Effector CD8-positive, alpha-beta T cell (primary cell): Measurements from ENCODE around the gene FAF2.
A peak's percentile ranks its signal among the peaks of the same experiment; 100 is the strongest.

Experiments
- DNase-seq: peaks from one replicate; lab custom pipeline; 2025; lab: John Stamatoyannopoulos, UW

Gene FAF2

GRCh38 chr5:176501333-176501732 lies 53.1 kb downstream of the FAF2 start:
- DNase-seq: no peak

DNA sequence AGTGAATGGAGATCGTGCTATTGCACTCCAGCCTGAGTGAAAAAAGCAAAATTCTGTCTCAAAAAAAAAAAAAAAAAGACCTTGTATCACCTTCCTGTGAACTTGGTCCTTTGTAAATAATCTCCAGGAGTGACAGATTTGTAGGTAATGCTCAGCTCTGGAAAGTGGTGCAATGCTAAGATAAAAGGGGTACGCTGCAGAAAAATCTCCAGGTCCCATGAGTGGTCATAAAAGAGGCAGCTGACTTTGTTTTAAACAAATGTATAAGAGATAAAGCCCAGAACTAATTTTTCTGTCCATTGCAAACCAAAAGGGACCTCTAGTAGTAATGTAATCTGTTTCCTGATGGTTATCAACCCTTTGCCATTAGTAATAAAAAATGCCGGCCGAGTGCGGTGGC lies 55.3 kb downstream of the FAF2 start:
- no peak for DNase-seq

DNA sequence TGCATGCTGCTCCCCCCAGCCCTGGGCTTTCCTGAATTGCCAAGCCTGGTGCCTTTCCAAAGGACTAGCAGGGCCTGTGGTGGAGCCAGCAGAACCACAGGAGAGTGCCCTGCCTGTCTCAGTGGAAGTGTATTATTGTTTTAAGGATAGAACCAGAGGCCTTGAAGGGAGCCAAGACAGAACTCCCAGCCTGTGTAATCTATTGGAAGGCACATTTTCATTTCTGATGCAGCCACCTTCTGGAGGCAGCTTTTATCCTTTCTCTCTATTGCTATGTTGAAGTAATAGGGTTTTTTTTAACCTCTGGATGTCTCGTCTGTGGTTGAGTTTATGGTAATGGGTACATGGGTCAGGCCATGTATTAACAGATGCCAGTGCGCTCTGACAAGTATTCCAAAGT lies 59.7 kb downstream of the FAF2 start:
- DNase-seq: no peak

- no peak for DNase-seq
These were observed 60.4 kb downstream of the FAF2 start for GRCh38 chr5:176508603-176509002.

- DNase-seq: no peak
These were observed 65.6 kb downstream of the FAF2 start for GRCh38 chr5:176513788-176514187.

GRCh38 chr5:176514244-176514950 lies 66.2 kb downstream of the FAF2 start:
- DNase-seq: no peak

DNA sequence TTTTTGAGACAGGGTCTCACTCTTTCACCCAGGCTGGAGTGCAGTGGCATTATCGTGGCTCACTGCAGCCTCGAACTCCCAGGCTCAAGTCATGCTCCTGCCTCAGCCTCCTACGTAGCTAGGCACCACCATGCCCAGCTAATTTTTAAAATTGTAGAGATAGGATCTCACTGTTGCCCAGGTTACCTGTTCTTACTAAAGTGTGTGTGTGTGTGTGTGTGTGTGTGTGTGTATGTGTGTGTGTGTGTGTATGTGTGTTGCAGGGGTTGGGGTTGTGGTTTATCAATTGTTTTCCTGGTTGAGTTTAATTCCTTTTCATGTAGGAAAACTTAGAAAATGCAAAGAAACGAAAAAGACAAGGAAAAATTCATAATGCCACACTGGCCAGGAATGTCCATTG lies 67.2 kb downstream of the FAF2 start:
- no peak for DNase-seq

GRCh38 chr5:176517053-176517661 lies 69.0 kb downstream of the FAF2 start:
- no peak for DNase-seq

DNA sequence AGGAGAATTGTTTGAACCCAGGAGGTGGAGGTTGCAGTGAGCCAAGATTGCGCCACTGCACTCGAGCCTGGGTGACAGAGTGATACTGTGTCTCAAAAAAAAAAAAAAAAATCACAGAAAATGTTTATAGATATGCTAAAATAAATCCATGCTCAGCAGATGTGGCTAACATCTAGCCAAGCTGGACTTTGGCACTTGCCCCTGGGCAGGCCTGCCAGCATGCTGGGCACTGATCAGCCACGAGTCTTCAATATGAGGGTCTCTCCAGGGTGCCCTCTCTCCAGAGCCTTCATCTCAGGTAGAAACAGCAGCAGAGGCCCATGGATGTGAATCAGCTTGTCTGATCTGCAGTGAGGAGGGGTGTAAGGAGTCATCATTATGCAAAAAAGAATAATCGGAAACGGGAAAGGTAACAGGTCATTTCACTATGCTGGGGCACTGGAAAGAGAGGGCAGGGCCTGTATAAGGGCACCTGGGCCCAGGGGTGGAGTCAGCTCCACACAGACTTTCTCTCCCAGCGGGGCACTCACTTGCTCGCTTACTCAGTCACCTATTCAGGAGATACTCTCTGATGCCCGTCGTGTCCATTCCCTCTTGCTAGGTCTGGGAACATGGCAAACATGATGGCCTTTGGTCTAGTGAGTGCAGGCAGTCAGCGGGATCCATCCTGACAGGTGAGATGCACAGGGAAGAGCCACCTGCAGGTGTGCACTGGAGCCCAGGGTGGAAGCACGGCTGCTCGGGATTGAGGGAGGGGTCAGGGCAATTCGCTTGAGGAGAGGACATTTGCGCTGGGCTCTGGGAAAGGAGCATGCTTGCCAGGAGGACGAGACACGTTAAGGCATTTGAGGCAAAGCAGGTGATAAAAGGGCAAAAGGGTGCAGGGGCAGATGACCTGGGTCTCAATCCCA lies 71.9 kb downstream of the FAF2 start:
- no peak for DNase-seq

- no peak for DNase-seq
These were observed 73.1 kb downstream of the FAF2 start for GRCh38 chr5:176521286-176521685.

DNA sequence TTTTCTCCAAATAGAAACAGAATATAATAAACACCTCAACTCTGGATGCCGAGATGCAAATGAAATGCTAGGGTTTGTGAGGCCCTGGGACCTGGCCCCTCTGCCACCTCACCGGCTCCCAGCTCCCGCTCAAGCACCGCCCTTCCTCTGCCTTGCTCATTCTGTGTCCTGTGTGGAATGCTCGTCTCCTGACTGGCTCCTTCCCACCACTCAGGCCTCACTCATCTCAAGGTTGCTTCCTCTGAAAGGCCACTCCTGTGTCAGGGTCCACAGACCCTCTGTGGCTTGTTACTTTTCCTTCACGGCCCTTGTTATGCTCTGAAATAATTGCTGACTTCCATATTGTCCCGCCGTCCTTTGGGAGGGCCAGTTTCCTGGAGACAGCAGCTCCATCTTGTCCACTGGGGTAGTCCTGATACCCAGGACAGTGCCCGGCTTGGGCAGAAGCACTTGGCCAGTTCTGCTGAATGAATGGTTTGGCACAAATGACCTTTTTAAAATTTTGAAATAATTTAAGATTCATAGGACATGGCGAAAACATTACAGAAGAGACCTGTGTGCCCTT lies 73.6 kb downstream of the FAF2 start:
- no peak for DNase-seq

GRCh38 chr5:176524138-176524537 lies 76.0 kb downstream of the FAF2 start:
- no peak for DNase-seq

DNA sequence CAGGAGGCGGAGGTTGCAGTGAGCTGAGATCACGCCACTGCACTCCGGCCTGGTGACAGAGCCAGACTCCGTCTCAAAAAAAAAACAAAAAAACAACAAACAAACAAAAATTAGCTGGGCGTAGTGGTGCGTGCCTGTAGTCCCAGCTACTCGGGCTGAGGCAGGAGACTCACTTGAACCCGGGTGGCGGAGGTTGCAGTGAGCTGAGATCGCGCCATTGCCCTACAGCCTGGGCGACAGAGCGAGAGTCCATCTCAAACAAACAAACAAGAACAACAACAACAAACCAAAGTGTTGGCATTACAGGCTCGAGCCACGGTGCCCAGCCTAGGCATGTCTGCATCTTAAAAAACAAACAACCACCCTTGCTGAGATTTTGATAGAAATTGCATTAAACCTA lies 76.8 kb downstream of the FAF2 start:
- no peak for DNase-seq

DNA sequence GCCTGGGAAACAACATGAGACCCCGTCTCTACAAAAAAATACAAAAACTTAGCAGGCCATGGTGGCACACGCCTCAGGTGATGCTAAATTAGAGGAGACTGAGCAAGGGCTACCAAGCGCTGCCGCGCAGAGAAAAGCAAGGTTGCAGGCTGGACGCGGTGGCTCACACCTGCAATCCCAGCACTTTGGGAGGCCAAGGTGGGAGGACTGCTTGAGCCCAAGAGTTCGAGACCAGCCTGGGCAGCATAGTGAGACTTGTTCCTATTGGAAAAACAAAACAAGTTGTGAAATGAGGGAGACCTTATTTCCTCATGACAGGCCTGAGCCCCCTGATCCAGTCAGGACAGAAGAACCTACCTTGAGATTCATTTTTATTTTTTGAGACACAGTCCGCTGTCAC lies 77.5 kb downstream of the FAF2 start:
- no peak for DNase-seq

GRCh38 chr5:176526462-176526861 lies 78.3 kb downstream of the FAF2 start:
- no peak for DNase-seq

DNA sequence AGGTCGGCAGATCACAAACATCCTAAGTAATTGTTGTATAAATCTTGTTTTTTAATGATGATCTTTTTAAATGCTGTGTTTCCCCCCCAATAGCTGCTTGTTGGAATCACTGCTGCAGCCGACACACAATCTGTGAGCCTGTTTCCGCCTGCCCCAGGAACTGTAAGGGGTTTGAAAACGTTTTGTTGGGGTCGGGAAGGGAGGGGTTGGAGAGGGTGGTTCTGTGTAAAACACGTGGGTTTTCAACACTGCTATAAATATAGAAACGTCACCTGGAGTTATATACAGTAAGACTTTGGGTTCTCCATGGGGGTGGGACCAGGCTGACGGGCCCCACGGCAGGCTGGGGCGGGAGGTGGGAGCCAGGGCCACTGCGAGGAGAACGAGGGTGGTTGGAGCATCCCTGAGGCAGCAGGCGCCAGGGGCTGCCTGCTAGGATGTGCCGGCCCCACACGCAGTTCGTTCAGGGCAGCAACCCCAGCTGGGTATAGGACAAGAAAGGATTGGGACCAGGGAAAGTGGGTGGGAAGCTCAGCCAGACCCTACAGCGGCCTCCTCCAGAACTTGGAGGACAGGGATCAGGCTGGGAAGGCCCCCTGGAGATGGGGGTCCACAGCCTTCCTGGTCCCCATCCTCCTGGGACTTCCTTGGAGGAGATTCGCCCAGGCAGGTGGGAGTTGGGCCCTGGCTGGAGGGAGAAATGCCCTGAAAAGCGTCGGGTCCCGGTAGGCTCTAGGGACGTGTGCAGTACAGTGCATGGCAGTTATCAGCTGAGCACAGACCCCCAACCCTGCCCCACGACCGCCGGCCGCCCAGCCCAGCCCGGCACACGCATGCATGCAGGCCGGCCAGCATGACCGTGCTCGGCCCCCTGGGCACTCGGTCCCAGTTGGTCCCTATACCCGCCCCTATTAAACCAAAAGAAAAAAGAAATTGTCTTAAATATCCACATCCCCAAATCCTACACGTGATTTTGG lies 79.3 kb downstream of the FAF2 start:
- DNase-seq: no peak

DNA sequence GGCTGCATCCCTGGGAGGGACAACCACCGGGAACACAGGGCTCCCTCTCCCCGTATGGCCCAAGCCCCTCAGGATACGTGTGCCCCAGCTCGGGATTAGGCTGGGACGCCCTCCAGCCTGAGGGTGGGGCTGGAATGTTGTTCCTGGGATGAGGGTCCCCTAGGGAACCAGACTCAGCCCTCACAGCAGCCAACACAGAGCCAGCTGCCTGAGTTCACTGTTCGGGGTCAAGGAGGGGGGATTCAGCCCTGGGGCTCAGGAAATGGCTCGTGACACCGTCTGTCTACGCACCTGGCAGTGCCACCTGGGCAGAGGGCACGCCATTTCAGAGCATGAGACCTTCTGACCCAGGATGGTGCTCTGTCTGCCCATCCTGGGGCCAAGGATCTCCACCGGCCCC lies 80.1 kb downstream of the FAF2 start:
- DNase-seq: no peak

GRCh38 chr5:176528761-176529115 lies 80.6 kb downstream of the FAF2 start:
- no peak for DNase-seq

DNA sequence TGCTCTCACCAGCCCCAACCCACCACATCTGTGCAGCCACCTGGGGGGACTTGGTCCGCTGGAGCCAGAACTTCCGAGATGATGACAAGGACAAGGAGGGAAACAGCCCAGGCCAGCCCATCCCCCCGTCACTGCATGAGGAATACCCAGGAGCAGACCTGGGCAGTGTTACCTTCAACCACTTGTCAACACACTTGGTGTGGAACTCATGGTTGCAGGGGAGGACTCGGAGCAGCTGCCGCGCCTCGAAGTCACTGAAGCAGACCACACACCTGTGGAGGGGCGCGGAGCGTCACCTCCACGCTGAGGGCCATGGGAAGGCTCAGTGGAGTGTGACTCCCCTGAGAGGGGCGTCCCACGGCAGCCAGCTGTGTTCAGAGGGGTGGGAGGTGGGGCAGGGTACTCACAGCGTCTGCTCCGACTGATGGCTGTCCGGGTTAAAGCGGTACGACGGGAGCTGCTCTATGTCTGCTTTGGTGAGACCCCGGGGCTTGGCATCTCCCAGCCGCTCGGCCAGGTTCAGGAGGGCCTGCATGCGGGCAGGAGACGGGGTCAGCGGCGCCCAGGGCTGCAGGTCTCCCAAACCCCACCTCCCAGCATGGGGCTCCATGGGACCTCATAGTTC lies 81.0 kb downstream of the FAF2 start:
- no peak for DNase-seq

DNA sequence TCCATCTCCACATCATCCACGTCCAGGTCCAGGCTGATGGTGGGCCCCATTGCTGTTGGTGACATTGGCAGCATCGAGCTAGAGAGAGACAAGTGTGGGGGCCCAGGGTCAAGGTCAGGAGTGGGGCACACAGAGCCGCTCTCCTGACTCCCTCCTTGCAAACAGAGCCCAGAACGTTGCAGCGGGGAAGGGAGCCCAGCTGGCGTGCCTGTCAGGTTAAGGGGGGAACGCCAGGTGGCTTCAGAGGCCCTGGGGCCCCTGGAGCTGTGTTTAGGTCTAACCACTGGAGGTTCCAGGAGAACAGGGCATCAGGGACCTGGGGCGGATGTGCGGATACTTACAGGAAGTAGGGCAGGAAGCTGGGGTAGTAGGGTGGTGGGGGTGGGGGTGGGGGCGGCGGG lies 81.6 kb downstream of the FAF2 start:
- DNase-seq: peak; percentile 52

DNA sequence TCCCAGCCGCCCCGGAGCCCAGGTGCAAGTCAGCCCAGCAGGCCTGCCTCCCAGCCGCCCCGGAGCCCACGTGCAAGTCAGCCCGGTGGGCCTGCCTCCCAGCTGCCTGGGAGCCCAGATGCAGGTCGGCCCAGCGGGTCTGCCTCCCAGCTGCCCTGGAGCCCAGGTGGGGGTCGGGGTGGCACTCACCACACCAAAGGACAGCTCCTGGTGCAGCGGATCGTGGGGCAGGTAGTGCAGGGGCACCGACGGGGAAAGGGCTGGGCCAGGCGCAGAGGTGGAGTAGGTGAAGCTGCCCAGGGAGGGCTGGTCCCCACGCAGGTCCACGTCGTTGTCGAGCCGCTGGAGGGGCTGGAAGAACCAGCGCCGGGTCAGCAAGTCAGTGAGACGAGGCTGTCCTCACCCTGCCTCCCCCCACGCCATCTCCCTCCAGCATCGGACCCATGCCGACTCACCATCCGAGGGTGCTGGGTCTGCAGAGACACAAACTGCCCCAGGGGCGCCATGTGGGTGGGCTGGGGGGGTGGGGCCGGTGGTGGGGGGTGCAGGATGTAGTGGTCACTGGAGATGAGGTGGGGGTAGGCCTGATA lies 82.3 kb downstream of the FAF2 start:
- DNase-seq: no peak
